Esophagus squamous epithelium (tissue), 5 donors: ENCODE results near the gene UBTD1. TPM values are rescaled to one million over a fixed set of nuclear protein-coding genes. Genes with fewer than 3 reads are reported as not detected.
"Not testable (repeated sequence)": the region's sequence is repeated elsewhere in the genome, so short reads cannot be mapped to it uniquely, and the experiment has no call there.

Source experiments
- DNase-seq: peaks from one replicate; lab custom pipeline; 2025; lab: John Stamatoyannopoulos, UW
- H3K27ac ChIP-seq, 4 donors: fragments of 200-600 bp; sonication (generic); one replicate each; pipeline ENCODE4 v1.5.1; 2016 to 2019; ENCODE audit warnings: mild to moderate bottlenecking in 1 of 4
- H3K27me3 ChIP-seq, 4 donors: fragments of 200-600 bp; sonication (generic); 1 replicate in 3 of 4; 2 replicates in 1 of 4; pipeline versions ENCODE4 v1.5.1 to v1.6.0; 2017 to 2021; ENCODE audit warnings: antibody characterized with exemption in 1 of 4
- H3K36me3 ChIP-seq, 3 donors: fragments of 200-600 bp; sonication (generic); one replicate each; pipeline ENCODE4 v1.5.1; 2016 to 2019
- H3K4me1 ChIP-seq, 3 donors: fragments of 200-600 bp; sonication (generic); one replicate each; pipeline ENCODE4 v1.5.1; 2017 to 2019
- H3K4me3 ChIP-seq, 4 donors: fragments of 200-600 bp; sonication (generic); 1 replicate in 3 of 4; 2 replicates in 1 of 4; pipeline ENCODE4 v1.5.1; 2016 to 2019; ENCODE audit warnings: mild to moderate bottlenecking in 2 of 4, moderate library complexity in 1 of 4
- H3K9me3 ChIP-seq, 3 donors: fragments of 200-600 bp; sonication (generic); one replicate each; pipeline ENCODE4 v1.5.1; 2016 to 2019
- CTCF ChIP-seq, 6 experiments: fragments of 450-650 bp in 4 of 6; fragments of 200-600 bp in 2 of 6; sonication (generic) in 2 of 6; IDR thresholded peaks; one replicate each; pipeline ENCODE4 v1.5.1; 2016 to 2019; ENCODE audit warnings: antibody characterized with exemption in 6 of 6, mild to moderate bottlenecking in 4 of 6, moderate library complexity in 4 of 6
- POLR2A ChIP-seq, 4 donors: fragments of 450-650 bp; IDR thresholded peaks; one replicate each; pipeline ENCODE4 v1.6.1; 2017; ENCODE audit warnings: antibody characterized with exemption in 4 of 4, mild to moderate bottlenecking in 4 of 4, moderate library complexity in 3 of 4
- WGBS, 2 donors: methylation state at CpG; one replicate each; pipeline ENCODE4 v1.1.5; 2018; 5-methylcytosine and 5-hydroxymethylcytosine counted together
- intact Hi-C: fragments of 100-400 bp; cut with DNase I; formaldehyde crosslinking; loops from one replicate; pipeline ENCODE4 v1.15.0; 2022
- total RNA-seq, 4 donors: library from RNA; depleted of rRNA; stranded (reverse); fragments of >200 nt; gene quantifications; one replicate each; pipeline ENCODE4 v1.1.0, GENCODE V29; 2016
- donor health status: DM: yes; HTN: yes; CAD: no.

The UBTD1 gene
- total RNA-seq, 4 donors from 2014 or later: 4.3 to 8.5 (median 5.8) TPM

- Histone ChIP-seq H3K4me1 (peaks cover 0 to 18% (median 5%) of the 10 kb centered on the region in 3 donors), H3K27ac (peak overlapping the region in 3 of 4 donors; percentile 31 to 59 (median 49)), H3K4me3 (peak overlapping the region in 1 of 4 donors; percentile 36)
- H3K36me3 ChIP-seq, H3K9me3 ChIP-seq, intact Hi-C loops, DNase-seq, H3K27me3 ChIP-seq: not testable (repeated sequence)
- 87 to 89% methylated on average over 6 to 12 of the region's 12 CpGs for WGBS, 2 donors
These were observed 62.8 kb downstream of the UBTD1 start for GRCh38 chr10:97561386-97562077.

- H3K27ac ChIP-seq, DNase-seq, H3K9me3 ChIP-seq, H3K36me3 ChIP-seq, H3K27me3 ChIP-seq, intact Hi-C loops, H3K4me3 ChIP-seq: not testable (repeated sequence)
- 85 to 88% methylated on average over 5 of the region's 5 CpGs for WGBS, 2 donors
- H3K4me1 ChIP-seq: peaks cover 0 to 19% (median 6%) of the 10 kb centered on the region in 3 donors
These were observed 63.6 kb downstream of the UBTD1 start for GRCh38 chr10:97562329-97562728.

- Histone ChIP-seq H3K27ac (no peak overlapping the region), H3K9me3 (peaks cover 0 to 4% (median 0%) of the 10 kb centered on the region in 3 donors), H3K4me3 (no peak overlapping the region), H3K36me3 (peaks cover 0 to 5% (median 0%) of the 10 kb centered on the region in 3 donors), H3K27me3 (no peaks in the 10 kb centered on the region), H3K4me1 (peaks cover 0 to 19% (median 6%) of the 10 kb centered on the region in 3 donors)
- no peak for DNase-seq
- TF ChIP-seq CTCF (IDR thresholded peaks at IDR 0.05) (no peak), POLR2A (IDR thresholded peaks at IDR 0.05) (no peak)
- intact Hi-C loops: no loop called here
- WGBS, 2 donors: 93 to 97% methylated on average over 4 of the region's 4 CpGs
These were observed 64.6 kb downstream of the UBTD1 start for GRCh38 chr10:97563337-97563736.

- peaks cover 0 to 19% (median 0%) of the 10 kb centered on the region in 3 donors for H3K36me3 ChIP-seq
- 93 to 95% methylated on average over 4 of the region's 4 CpGs for WGBS, 2 donors
- intact Hi-C loops: no loop called here
- no peak for DNase-seq
- no peaks in the 10 kb centered on the region for H3K27me3 ChIP-seq
- H3K4me3 ChIP-seq: no peak overlapping the region
- H3K9me3 ChIP-seq: peaks cover 0 to 4% (median 0%) of the 10 kb centered on the region in 3 donors
- peaks cover 0 to 20% (median 6%) of the 10 kb centered on the region in 3 donors for H3K4me1 ChIP-seq
- no peak overlapping the region for H3K27ac ChIP-seq
- TF ChIP-seq CTCF (IDR thresholded peaks at IDR 0.05): no peak
- no peak for TF ChIP-seq POLR2A (IDR thresholded peaks at IDR 0.05)
These were observed 66.1 kb downstream of the UBTD1 start for GRCh38 chr10:97564776-97565175.

GRCh38 chr10:97566336-97566996 lies 67.7 kb downstream of the UBTD1 start:
- Histone ChIP-seq H3K36me3 (peaks cover 0 to 36% (median 0%) of the 10 kb centered on the region in 3 donors), H3K27ac (no peak overlapping the region), H3K4me1 (peaks cover 12 to 25% (median 18%) of the 10 kb centered on the region in 3 donors), H3K4me3 (no peak overlapping the region), H3K27me3 (no peaks in the 10 kb centered on the region), H3K9me3 (peaks cover 0 to 4% (median 0%) of the 10 kb centered on the region in 3 donors)
- no peak for TF ChIP-seq POLR2A (IDR thresholded peaks at IDR 0.05)
- TF ChIP-seq CTCF (IDR thresholded peaks at IDR 0.05): no peak
- no peak for DNase-seq
- intact Hi-C loops: no loop called here
- WGBS, 2 donors: 50 to 67% methylated on average over 2 of the region's 2 CpGs

- TF ChIP-seq POLR2A (IDR thresholded peaks at IDR 0.05) (no peak), CTCF (IDR thresholded peaks at IDR 0.05) (no peak)
- Histone ChIP-seq H3K27me3 (no peaks in the 10 kb centered on the region), H3K9me3 (no peaks in the 10 kb centered on the region), H3K4me3 (no peak overlapping the region), H3K27ac (no peak overlapping the region), H3K36me3 (peaks cover 0 to 36% (median 0%) of the 10 kb centered on the region in 3 donors), H3K4me1 (peaks cover 23 to 39% (median 29%) of the 10 kb centered on the region in 3 donors)
- intact Hi-C loops: no loop called here
- DNase-seq: no peak
- WGBS, 2 donors: 88 to 97% methylated on average over 5 to 10 of the region's 15 CpGs
These were observed 69.2 kb downstream of the UBTD1 start for GRCh38 chr10:97567891-97568290.
